Jurkat, Clone E6-1 (cell line): Measurements from ENCODE around the gene SP2.

Experiments used
- DNase-seq: peaks from one replicate; pipeline ENCODE4 v3.0.0-alpha.2; 2011; ENCODE audit warnings: low read depth, low spot score
- H3K4me3 ChIP-seq: 2 replicates; pipeline ENCODE4 v1.5.1; 2011; ENCODE audit warnings: mild to moderate bottlenecking, low read length, control low read depth, moderate library complexity

The SP2 gene

GRCh38 chr17:47884427-47884740 is 11.7 kb upstream of the SP2 start:
- H3K4me3 ChIP-seq = no peak overlapping the region
- DNase-seq = no peak

DNA sequence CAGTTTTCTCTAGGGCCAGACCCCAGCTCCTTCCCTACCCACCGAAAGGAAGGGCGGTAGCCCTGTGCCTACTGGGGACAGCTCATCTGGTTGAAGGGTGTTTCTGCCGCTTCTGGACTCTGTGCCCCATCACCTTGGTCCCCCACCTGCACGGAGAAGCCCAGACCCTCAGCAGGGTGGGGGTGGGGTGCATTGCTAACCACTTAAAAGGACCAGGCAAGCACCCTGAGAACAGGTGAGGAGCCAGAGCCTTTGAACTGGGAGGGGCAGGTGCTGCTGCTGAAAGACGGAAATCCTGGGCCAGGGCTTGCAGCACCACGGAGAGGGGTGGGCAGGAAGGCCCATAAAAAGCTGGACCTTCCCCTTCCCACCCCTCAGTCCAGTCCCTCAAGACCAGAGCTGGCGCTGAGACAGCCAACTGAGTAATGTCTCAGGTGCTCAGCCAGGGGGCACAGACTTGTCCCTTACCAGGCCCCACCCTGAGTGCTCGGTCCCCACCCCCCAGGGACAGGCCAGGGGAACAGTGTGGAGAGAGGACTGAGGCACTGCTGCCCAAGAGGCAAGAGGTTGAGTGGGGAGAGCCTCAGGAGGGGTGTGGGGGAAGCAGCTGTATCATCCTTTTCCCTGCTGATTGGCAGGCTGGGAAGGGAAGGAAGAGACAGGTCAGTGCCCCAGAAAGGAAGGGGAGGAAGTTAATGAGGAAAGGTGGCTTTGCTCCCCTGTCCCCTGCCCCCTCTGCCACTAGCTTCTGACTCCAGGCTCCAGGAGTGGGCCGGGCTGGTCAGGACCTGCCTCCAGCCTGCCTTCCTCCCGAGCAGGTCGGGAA is 10.9 kb upstream of the SP2 start:
- DNase-seq = peak; percentile 44
- no peak overlapping the region for H3K4me3 ChIP-seq

DNA sequence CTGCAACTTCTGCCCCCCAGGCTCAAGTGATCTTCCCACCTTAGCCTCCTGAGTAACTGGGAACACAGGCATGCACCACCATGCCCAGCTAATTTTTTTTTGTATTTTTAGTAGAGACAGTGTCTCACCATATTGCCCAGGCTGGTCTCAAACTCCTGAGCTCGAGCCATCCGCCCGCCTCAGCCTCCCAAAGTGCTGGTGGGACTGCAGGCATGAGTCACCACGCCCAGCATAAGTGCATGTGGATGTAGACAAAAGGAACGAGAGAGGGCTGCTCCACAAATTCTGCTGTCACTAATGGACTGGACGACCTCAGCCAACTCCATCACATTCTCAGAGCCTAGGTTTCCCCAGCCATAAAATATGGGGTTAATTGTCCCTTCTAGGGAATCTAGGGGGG is 7.7 kb upstream of the SP2 start:
- DNase-seq = no peak
- no peak overlapping the region for H3K4me3 ChIP-seq

DNA sequence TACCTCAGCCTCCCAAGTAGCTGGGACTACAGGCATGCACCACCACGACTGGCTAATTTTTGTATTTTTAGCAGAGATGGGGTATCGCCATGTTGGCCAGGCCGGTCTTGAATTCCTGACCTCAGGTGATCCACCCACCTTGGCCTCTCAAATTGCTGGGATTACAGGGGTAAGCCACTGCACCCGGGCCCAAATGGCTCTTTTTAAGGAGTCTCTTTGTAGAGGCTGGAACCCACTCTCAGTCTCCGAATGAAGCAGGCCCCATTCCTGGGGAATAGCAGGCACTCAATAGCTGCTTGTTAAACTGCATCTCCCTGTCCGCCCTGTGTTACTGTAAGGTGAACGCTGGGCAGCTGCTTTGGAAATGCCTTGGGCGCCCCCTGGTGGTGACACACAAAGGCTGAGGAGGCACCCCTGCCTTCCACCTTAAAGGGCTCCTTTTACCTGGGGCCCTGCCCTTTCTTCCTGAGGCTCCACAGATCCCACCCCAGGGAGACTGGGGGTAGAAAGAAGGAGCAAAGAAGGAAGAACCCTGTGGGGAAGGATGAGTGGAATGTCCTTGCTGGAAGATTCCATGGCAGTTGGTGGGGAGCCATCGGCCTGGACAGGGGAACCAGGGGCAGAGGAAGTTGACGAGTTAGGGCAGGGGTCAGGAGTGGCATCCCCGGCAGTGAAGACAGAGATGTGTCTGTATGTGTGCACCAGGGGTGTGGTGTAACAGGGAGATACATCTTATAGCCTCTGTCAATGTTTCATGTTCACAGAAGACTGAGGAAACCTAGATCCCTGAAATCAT is 6.1 kb upstream of the SP2 start:
- DNase-seq = peak; percentile 75

DNA sequence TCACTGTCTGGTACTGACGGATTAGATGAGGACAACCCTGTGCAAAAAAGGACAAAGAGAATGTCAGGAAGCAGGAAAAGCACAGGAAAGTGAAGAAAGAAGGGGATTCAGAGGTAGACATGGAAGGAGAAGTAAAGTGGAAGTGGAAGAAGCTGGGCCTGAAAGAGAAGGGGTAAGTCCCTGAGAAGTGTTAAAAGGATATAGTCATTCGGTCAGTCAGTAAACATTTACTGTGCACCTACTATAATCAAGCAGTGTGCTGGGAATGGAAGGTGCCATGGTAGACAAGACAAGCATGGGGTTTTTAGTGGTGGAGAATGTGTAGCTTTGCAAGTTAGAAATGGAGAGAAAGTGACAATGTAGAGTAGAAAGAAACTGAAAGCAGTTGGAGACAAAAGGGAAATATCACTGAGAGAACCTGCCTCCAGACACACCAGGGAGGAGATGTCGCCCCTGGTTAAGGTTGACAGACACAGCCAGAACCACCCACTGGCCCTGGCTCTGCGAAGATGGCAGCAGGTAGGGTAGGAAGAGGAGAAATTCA is 4.4 kb upstream of the SP2 start:
- H3K4me3 ChIP-seq = no peak overlapping the region
- DNase-seq = no peak

More for the DNA sequence above, 6.1 kb upstream of the SP2 start:
- H3K4me3 ChIP-seq = no peak overlapping the region

DNA sequence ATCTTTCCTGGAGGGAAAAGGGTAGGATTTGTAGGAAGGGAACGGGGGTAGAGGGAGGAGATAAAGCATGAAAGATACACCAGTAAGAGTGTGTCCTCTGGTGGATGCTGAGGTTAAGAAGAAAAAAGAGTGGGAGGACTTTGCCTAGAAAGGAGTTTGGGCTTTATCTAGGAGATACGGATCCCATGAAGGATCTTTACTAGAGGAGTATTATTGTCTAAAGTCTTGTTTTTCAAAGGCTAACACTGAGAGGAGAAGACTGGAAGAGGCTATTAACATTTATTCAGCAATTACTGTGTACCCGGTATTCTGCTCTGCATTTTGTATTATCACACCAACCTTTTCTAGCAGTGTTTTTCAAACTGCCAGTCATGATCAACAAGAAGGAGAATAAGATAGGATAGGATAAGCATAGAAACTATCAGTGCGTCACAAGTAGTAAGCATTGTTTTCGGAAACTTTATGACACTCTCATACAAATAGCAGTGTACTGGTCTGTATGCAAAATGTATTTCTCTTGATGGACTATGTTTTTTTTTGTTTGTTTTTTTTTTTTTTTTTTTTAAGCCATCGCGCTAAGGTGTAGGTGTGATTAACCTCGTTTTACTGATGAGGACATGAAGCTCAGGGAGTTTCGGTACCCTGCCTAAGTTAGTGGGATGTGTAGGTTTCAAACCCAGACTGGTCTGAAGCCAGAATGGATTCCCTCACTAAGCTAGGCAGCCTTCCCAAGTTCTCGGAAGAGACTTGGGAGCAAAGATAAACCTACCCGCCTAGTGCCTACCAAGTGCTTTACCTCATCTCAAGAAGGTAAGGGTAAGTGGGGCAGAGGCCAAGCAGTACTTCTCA is 1.3 kb upstream of the SP2 start:
- DNase-seq = no peak
- peak overlapping the region; percentile 77 for H3K4me3 ChIP-seq

DNA sequence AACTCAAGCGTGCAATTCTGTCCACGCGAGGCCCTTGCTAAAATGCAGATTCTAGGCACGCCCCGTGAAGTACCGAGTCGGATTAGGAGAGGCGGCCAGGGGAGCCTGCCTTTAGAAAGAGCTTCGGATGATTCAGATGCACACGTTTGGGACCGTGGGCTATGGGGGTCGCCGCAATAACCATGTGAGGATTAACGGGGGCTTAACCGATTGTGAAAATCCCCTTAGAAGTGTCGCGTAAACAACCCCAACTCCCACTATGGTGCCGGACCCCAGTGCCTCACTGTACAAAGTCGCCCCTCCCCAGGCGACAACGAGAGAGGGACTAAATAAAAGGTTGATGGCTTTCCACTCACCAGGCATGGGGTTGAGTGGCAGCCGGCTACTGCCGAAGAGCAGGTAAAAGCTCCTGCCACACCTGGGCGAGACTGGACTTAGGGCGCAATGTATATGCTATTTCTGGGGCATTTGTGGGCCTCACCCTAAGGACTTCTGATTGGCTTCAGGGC is 635 bp upstream of the SP2 start:
- DNase-seq = no peak
- peak overlapping the region; percentile 77 for H3K4me3 ChIP-seq

GRCh38 chr17:47896672-47897490 is 845 bp downstream of the SP2 start:
- DNase-seq = no peak
- H3K4me3 ChIP-seq = peak overlapping the region; percentile 95

- H3K4me3 ChIP-seq = peak overlapping the region; percentile 95
- DNase-seq = no peak
Observed at GRCh38 chr17:47897561-47897960, 1.5 kb downstream of the SP2 start.

DNA sequence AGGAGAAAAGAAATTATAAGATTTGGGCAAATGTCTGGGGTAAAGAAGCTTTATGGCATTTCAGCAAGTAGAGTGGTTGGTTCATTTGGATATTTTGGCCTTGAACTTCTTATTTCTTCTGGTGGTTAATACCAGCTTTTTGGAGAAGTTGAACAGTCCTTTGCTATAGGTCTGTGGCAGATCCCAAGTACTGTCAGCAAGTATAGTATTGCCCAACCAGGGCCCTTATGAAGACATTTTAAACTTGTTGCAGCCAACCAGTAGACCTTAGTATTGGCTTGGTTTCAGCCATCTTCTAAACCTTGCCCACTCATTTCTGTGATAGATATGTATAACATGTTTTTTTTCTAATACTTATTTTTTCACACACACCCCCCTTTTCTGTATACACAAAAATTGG is 2.2 kb downstream of the SP2 start:
- DNase-seq = no peak
- H3K4me3 ChIP-seq = no peak overlapping the region

GRCh38 chr17:47899643-47900042 is 3.6 kb downstream of the SP2 start:
- no peak for DNase-seq
- no peak overlapping the region for H3K4me3 ChIP-seq

GRCh38 chr17:47901423-47901822 is 5.4 kb downstream of the SP2 start:
- H3K4me3 ChIP-seq = no peak overlapping the region
- no peak for DNase-seq

GRCh38 chr17:47902039-47902744 is 6.2 kb downstream of the SP2 start:
- no peak for DNase-seq
- H3K4me3 ChIP-seq = no peak overlapping the region

GRCh38 chr17:47905221-47905733 is 9.2 kb downstream of the SP2 start:
- no peak for DNase-seq
- no peak overlapping the region for H3K4me3 ChIP-seq

DNA sequence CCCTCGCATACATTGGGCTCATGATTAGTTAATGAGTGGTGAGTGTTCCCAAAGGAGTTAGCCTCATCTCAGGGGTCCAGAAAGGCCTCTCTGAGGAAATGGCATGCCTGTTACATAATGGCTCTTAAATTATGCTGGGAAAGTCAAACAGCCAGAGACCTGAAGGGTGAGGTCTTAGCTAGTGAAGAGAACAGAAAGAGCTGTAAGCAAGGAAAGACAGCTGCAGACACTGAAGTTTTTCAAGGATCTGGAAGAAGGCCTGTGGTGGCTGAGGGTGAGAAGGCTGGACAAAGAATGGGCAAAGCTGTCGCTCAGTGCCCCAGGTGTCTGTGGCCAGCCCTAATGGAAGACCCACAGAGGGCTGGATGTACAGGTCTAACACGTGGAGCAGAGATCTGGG is 10.4 kb downstream of the SP2 start:
- no peak overlapping the region for H3K4me3 ChIP-seq
- DNase-seq = no peak

DNA sequence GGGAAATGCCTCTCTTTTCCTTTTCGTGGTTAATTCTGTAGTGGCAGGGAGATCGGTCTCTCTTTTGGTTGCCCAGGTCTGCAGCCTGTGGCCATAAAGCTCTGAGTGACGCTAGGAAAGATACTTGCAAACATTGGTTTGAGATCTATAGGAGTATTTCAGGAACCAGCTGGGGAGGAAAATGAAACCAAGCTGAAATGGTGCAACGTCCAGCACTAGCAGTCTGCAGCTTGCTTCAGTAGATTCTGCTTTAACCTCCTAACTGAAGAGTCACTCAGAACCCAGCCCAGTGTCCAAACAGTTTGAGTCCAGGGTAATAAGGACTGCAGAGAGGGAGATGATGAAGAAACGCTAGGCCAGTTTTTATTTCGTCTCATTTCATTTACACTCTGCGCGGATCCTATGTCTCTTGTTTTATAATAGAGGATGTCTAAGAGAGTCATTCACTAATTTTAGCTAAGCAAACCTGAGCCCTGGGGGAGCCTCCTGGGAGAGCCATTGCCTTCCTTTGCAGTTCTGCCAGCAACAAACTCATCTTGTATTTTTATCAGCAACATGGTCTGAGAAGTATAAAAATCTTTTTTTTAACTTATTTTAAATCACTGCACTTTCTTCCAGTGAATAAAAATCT is 12.0 kb downstream of the SP2 start:
- no peak overlapping the region for H3K4me3 ChIP-seq
- no peak for DNase-seq

- H3K4me3 ChIP-seq = no peak overlapping the region
- DNase-seq = no peak
Observed at GRCh38 chr17:47913050-47913449, 17.0 kb downstream of the SP2 start.
